ENCODE results near the gene MC5R.

Gene MC5R

DNA sequence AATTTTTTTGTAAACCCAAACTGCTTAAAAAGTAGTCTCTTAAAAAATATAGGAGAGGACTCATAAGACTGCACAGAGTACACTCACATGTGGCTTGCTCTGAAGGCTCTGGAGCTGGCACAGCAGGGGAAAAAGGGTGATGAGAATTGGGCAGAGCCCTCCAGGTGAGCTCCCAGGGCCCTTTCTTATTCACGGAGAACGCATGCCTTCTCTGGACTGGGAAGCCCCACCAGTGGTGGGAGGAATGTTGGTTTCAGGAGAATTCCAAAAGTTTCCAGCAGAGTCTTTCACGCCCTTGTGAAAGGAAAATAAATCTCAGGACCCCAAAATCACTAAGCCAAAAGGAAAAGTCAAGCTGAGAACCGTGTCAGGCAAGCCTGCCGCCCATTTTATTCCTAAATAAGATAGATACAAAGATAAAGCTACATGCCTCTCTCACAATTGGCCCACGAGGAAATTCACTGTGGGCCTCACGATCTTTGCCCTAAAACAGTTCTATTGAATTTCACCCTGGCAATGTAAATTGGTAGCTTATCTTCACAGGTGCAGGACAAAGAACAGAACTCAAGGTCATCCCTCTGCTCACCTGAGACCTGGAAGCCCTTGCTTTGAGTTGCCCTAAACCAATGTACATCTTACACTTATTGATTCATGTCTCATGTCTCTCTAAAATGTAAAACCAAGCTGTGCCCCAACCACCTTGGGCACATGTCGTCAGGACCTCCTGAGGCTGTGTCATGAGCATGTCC, 15.5 kb upstream of the MC5R start:
- Histone ChIP-seq H3K27me3 (ENCODE audit: control insufficient read depth, insufficient read depth, low read length) (no peaks in the 10 kb centered on the region), H3K36me3 (ENCODE audit: control insufficient read depth, insufficient read depth, low read length) (no peaks in the 10 kb centered on the region), H3K9ac (no peak overlapping the region), H3K4me2 (ENCODE audit: low read length) (no peak overlapping the region), H3K9me3 (ENCODE audit: control insufficient read depth, low read length) (no peaks in the 10 kb centered on the region), H3K4me1 (peaks cover 3% of the 10 kb centered on the region), H3K4me3 (ENCODE audit: low read depth, low read length) (no peak overlapping the region), H3K27ac (no peak overlapping the region), H2AFZ (peak overlapping the region; percentile 20), H3K79me2 (no peaks in the 10 kb centered on the region)
- TF ChIP-seq, protein P1, sequence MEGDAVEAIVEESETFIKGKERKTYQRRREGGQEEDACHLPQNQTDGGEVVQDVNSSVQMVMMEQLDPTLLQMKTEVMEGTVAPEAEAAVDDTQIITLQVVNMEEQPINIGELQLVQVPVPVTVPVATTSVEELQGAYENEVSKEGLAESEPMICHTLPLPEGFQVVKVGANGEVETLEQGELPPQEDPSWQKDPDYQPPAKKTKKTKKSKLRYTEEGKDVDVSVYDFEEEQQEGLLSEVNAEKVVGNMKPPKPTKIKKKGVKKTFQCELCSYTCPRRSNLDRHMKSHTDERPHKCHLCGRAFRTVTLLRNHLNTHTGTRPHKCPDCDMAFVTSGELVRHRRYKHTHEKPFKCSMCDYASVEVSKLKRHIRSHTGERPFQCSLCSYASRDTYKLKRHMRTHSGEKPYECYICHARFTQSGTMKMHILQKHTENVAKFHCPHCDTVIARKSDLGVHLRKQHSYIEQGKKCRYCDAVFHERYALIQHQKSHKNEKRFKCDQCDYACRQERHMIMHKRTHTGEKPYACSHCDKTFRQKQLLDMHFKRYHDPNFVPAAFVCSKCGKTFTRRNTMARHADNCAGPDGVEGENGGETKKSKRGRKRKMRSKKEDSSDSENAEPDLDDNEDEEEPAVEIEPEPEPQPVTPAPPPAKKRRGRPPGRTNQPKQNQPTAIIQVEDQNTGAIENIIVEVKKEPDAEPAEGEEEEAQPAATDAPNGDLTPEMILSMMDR (IDR thresholded peaks at IDR 0.05), result no peak

DNA sequence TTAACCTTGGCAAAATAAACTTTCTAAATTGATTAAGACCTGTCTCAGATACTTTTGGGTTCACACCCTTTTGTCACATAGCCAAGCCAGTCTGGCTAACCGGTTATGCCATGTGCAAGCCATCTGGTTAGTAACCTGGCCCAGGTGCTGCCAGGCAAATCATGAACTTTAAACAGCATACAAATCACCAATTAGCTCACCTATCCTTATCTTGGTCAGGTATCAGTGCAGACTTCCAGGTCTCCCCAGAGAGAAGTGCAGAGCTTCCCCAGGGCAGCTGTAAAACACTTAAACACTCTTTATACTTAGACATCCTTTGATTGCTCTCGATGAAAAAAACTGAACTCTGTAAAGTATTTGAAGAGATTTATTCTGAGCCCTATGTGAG, 14.9 kb upstream of the MC5R start:
- Histone ChIP-seq H3K4me2 (ENCODE audit: low read length) (no peak overlapping the region), H3K9ac (no peak overlapping the region), H3K27ac (no peak overlapping the region), H3K4me1 (peaks cover 3% of the 10 kb centered on the region), H3K4me3 (ENCODE audit: low read depth, low read length) (no peak overlapping the region), H3K9me3 (ENCODE audit: control insufficient read depth, low read length) (no peaks in the 10 kb centered on the region), H3K79me2 (no peaks in the 10 kb centered on the region), H2AFZ (no peak overlapping the region), H3K36me3 (ENCODE audit: control insufficient read depth, insufficient read depth, low read length) (no peaks in the 10 kb centered on the region), H3K27me3 (ENCODE audit: control insufficient read depth, insufficient read depth, low read length) (no peaks in the 10 kb centered on the region)
- TF ChIP-seq, protein P1 (IDR thresholded peaks at IDR 0.05), result no peak

DNA sequence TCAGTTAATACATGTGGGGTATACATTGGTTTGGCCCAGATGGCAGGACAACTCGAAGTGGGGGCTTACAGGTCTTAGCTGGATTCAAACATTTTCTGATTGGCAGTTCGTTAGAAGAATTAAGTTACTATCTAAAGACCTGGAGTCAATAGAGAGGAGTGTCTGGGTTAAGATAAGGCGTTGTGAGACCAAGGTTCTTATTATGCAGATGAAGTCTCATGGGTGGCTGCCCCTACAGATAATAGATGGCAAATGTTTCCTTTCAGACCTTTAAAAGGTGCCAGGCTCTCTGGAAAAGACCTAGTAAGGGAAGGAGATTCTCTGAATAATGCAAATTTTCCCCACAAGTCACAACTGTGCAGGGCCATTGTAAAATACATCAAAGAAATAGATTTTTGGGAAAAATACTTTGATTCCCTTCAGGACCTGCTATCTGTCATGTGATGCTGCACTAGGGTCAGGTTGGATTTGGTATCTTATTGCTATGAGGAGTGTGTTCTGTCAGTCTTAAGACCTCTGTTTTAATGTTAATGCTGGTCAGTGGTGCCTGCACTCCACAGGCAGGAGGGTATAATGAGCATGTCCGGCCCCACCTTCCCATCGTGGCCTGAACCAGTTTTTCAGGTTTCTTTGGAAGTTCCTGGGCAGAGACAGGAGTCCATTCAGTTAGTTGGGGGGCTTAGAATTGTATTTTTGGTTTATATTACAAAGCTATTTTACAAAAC, 14.3 kb upstream of the MC5R start:
- H3K27me3 ChIP-seq (ENCODE audit: control insufficient read depth, insufficient read depth, low read length), result no peaks in the 10 kb centered on the region
- H3K27ac ChIP-seq, result no peak overlapping the region
- H3K9ac ChIP-seq, result no peak overlapping the region
- TF ChIP-seq, protein P1 (IDR thresholded peaks at IDR 0.05), result no peak
- H3K79me2 ChIP-seq, result no peaks in the 10 kb centered on the region
- no peaks in the 10 kb centered on the region for H3K9me3 ChIP-seq (ENCODE audit: control insufficient read depth, low read length)
- H3K36me3 ChIP-seq (ENCODE audit: control insufficient read depth, insufficient read depth, low read length), result no peaks in the 10 kb centered on the region
- no peak overlapping the region for H2AFZ ChIP-seq
- H3K4me1 ChIP-seq, result peaks cover 3% of the 10 kb centered on the region
- H3K4me3 ChIP-seq (ENCODE audit: low read depth, low read length), result no peak overlapping the region
- no peak overlapping the region for H3K4me2 ChIP-seq (ENCODE audit: low read length)

DNA sequence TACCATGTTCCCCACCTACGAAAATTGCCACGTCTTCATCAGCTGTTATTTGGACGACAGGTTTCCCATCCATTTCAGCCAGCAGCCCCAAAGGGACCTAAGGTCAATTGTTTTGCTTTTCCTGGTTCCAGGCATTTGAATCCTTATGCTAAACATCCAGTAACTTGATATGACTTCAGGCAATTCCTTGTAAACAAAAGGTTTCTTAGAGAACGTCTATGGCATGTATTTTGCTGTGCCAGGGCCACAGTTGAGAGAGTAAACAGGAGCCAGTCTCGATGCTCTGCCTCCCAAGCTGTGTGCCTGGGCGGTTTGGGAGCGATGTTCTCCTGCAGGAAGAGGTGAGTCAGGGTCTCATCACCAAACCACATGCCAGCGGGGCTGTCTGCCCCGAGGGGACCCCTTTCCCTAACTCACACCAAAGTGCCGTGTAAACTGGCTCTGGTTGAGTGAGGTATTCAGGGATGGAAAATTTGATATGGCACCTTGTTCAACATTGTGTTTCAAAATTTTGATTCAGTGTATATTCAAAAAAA, 12.9 kb upstream of the MC5R start:
- H3K9ac ChIP-seq, result no peak overlapping the region
- H3K27ac ChIP-seq, result no peak overlapping the region
- no peak overlapping the region for H3K4me3 ChIP-seq (ENCODE audit: low read depth, low read length)
- H2AFZ ChIP-seq, result peak overlapping the region; percentile 31
- H3K9me3 ChIP-seq (ENCODE audit: control insufficient read depth, low read length), result no peaks in the 10 kb centered on the region
- no peaks in the 10 kb centered on the region for H3K36me3 ChIP-seq (ENCODE audit: control insufficient read depth, insufficient read depth, low read length)
- TF ChIP-seq, protein P1 (IDR thresholded peaks at IDR 0.05), result no peak
- peaks cover 3% of the 10 kb centered on the region for H3K4me1 ChIP-seq
- H3K27me3 ChIP-seq (ENCODE audit: control insufficient read depth, insufficient read depth, low read length), result no peaks in the 10 kb centered on the region
- H3K79me2 ChIP-seq, result no peaks in the 10 kb centered on the region
- H3K4me2 ChIP-seq (ENCODE audit: low read length), result no peak overlapping the region

Measured in parathyroid adenoma (tissue), 2 donors.